HepG2 (cell line): ENCODE measurements around the gene CRIM1. TPM values are rescaled to one million over a fixed set of nuclear protein-coding genes. Genes with fewer than 3 reads are reported as not detected.

Experiments used
- ARNTL ChIP-seq: sonication (generic); formaldehyde crosslinking; IDR thresholded peaks from 2 replicates; pipeline ENCODE4 v1.4.0; 2020; ENCODE audit warnings: mild to moderate bottlenecking, missing genetic modification reagents
- CHD4 ChIP-seq: fragments of 200-600 bp; sonication (generic); IDR thresholded peaks from 2 replicates; pipeline ENCODE4 v1.7.0; 2017; ENCODE audit warnings: mild to moderate bottlenecking, low read length, borderline replicate concordance
- ELF1 ChIP-seq: sonication (generic); formaldehyde crosslinking; IDR thresholded peaks from 2 replicates; pipeline ENCODE4 v1.4.0; 2020; ENCODE audit warnings: missing genetic modification reagents
- FOXA1 ChIP-seq, 2 experiments: fragments of 450-650 bp in 1 of 2; sonication (generic) in 1 of 2; formaldehyde crosslinking in 1 of 2; IDR thresholded peaks; 2 replicates each; pipeline versions ENCODE4 v1.4.0 to v1.6.1; 2016 to 2020; ENCODE audit warnings: missing genetic modification reagents in 1 of 2
- HNRNPL ChIP-seq: fragments of 200-400 bp; formaldehyde crosslinking; IDR thresholded peaks from 2 replicates; pipeline ENCODE4 v1.6.1; 2017; ENCODE audit warnings: mild to moderate bottlenecking, low read depth, low read length
- KMT2A ChIP-seq: sonication (generic); formaldehyde crosslinking; IDR thresholded peaks from 2 replicates; pipeline ENCODE4 v1.4.0; 2020; ENCODE audit warnings: missing genetic modification reagents
- KMT2B ChIP-seq: IDR thresholded peaks from 2 replicates; pipeline ENCODE4 v1.6.1; 2016; ENCODE audit warnings: missing genetic modification reagents, missing compliant biosample characterization
- MAZ ChIP-seq, 2 experiments: sonication (generic) in 1 of 2; formaldehyde crosslinking in 1 of 2; IDR thresholded peaks; 2 replicates each; pipeline versions ENCODE4 v1.5.0 to v1.6.1; 2012 to 2020; ENCODE audit warnings: low read depth in 2 of 2, mild to moderate bottlenecking in 2 of 2, borderline replicate concordance in 1 of 2, improper control_type of control experiment in 1 of 2, low read length in 1 of 2, missing genetic modification reagents in 1 of 2, moderate library complexity in 1 of 2
- NFE2L2 ChIP-seq: fragments of 150-350 bp; IDR thresholded peaks from 2 replicates; pipeline ENCODE4 v1.6.1; 2014; ENCODE audit warnings: low read length
- NKX3-1 ChIP-seq: sonication (generic); formaldehyde crosslinking; IDR thresholded peaks from 2 replicates; pipeline ENCODE4 v1.5.0; 2020; ENCODE audit warnings: missing genetic modification reagents
- NR2F2 ChIP-seq: IDR thresholded peaks from 2 replicates; pipeline ENCODE4 v1.6.1; 2012; ENCODE audit warnings: low read depth, inconsistent platforms, borderline replicate concordance
- RELA ChIP-seq: sonication (generic); formaldehyde crosslinking; IDR thresholded peaks from 2 replicates; pipeline ENCODE4 v1.4.0; 2020; ENCODE audit warnings: missing genetic modification reagents
- RFX3 ChIP-seq: IDR thresholded peaks from 2 replicates; pipeline ENCODE4 v1.6.1; 2016; ENCODE audit warnings: missing biosample characterization, missing genetic modification reagents
- SMAD3 ChIP-seq: sonication (generic); formaldehyde crosslinking; IDR thresholded peaks from 2 replicates; pipeline ENCODE4 v1.4.0; 2020; ENCODE audit warnings: missing genetic modification reagents
- TCF7L2 ChIP-seq: IDR thresholded peaks from 2 replicates; pipeline ENCODE4 v1.6.1; 2011; ENCODE audit warnings: mild to moderate bottlenecking, low read depth, low read length, moderate library complexity
- ZFP37 ChIP-seq: sonication (generic); formaldehyde crosslinking; IDR thresholded peaks from 2 replicates; pipeline ENCODE4 v1.4.0; 2020; ENCODE audit warnings: missing genetic modification reagents, borderline replicate concordance
- ZFX ChIP-seq: sonication (generic); formaldehyde crosslinking; IDR thresholded peaks from 2 replicates; pipeline ENCODE4 v1.4.0; 2020; ENCODE audit warnings: mild to moderate bottlenecking, low read depth, missing genetic modification reagents, moderate library complexity
- ZMAT3 ChIP-seq: sonication (generic); formaldehyde crosslinking; conservative IDR thresholded peaks from 2 replicates; pipeline ENCODE4 v1.7.0; 2021; ENCODE audit warnings: missing genetic modification reagents
- ZNF205 ChIP-seq: IDR thresholded peaks from 2 replicates; pipeline ENCODE4 v1.6.1; 2018; ENCODE audit warnings: missing biosample characterization, missing genetic modification reagents
- ZNF225 ChIP-seq: sonication (generic); formaldehyde crosslinking; IDR thresholded peaks from 2 replicates; pipeline ENCODE4 v1.4.0; 2020; ENCODE audit warnings: mild to moderate bottlenecking, missing genetic modification reagents
- ZNF619 ChIP-seq: sonication (generic); formaldehyde crosslinking; IDR thresholded peaks from 2 replicates; pipeline ENCODE4 v1.4.0; 2020; ENCODE audit warnings: mild to moderate bottlenecking, missing genetic modification reagents
- ZNF629 ChIP-seq: sonication (generic); formaldehyde crosslinking; conservative IDR thresholded peaks from 2 replicates; pipeline ENCODE4 v1.5.0; 2020; ENCODE audit warnings: missing genetic modification reagents
- ZNF891 ChIP-seq: sonication (generic); formaldehyde crosslinking; IDR thresholded peaks from 2 replicates; pipeline ENCODE4 v1.5.0; 2020; ENCODE audit warnings: mild to moderate bottlenecking, missing genetic modification reagents
- polyA plus RNA-seq, 8 experiments: library from polyadenylated mRNA; depleted of rRNA in 3 of 8; stranded (reverse) in 7 of 8; unstranded in 1 of 8; fragments of >200 nt; fragmentation: Illumina TruSeq in 4 of 8; extraction: Trizol in 4 of 8; gene quantifications; 2 replicates each; pipeline versions ENCODE4 v1.2.1 to v1.2.3, GENCODE V29; 2011 to 2016; ENCODE audit warnings: low read depth in 4 of 8, missing spikeins in 1 of 8, mixed read lengths in 1 of 8; ENCODE audit not compliant: insufficient read depth in 1 of 8
- total RNA-seq, 5 experiments: library from RNA; depleted of rRNA; stranded (reverse); fragments of >200 nt; fragmentation: Illumina TruSeq; extraction: Trizol; gene quantifications; 2 replicates each; pipeline ENCODE4 v1.2.3, GENCODE V29; 2016; ENCODE audit warnings: low read depth in 1 of 5
- TF ChIP-seq, protein P1 (sequence below): sonication (generic); formaldehyde crosslinking; IDR thresholded peaks from 2 replicates; pipeline ENCODE4 v1.8.0; 2022; ENCODE audit warnings: mild to moderate bottlenecking, missing genetic modification reagents; ENCODE audit not compliant: insufficient replicate concordance
- TF ChIP-seq, protein P2 (sequence below): sonication (generic); formaldehyde crosslinking; IDR thresholded peaks from 2 replicates; pipeline ENCODE4 v1.4.0; 2020; ENCODE audit warnings: mild to moderate bottlenecking, missing genetic modification reagents, borderline replicate concordance
- TF ChIP-seq, protein P3 (sequence below): sonication (generic); IDR thresholded peaks from 2 replicates; pipeline ENCODE4 v1.6.1; 2016; ENCODE audit warnings: low read depth, borderline replicate concordance

The CRIM1 gene
- total and polyA plus RNA-seq, 2 of the 13 experiments (the other 11 are each of a cell fraction or from before 2014, with no cell fraction given): 39.1 to 69.9 TPM

DNA sequence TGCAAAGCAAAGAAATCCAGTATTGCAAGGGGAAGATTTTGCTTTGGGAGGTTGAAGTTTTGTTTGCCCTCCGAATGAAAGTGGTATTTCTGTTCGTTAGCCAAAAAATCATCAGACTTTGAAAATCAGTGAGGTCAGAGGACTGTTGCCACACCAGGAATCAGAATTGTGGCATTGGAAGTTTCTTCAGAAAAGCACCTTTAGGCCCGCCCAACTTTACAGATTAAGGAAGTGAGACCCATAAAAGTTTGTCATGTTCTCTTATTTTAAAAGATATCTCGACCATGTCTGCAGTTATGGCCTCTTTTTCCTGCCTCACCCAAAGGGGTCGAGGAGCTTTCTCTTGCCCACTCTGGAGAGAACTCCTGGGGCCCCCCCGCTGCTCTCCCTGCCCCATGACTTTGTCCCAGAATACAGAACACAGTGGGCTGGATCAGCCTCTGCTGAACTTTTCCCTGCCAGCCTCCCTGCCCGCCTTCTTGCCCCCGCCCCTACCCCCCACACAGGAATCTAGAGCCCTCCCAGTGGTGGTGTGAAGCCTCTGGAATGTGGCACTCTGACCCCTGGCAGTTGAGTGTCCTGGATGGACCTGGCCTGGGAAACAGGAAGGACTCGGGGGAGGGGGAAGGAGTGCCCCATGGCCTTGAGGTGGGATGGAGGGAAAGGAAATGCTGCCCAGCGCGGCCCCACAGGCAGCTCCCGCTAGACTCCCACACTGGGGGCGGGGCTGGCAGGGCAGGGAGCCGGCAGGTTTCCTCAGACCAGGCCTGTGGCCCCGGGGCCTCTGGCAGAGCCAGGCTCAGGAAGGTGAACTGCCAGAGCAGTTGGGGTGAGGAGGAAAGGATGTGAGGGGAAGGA is 25.3 kb downstream of the CRIM1 start (continued):
- peak; percentile 82 for TF ChIP-seq KMT2A (CRISPR knock-in tag)
- TF ChIP-seq, protein P1, sequence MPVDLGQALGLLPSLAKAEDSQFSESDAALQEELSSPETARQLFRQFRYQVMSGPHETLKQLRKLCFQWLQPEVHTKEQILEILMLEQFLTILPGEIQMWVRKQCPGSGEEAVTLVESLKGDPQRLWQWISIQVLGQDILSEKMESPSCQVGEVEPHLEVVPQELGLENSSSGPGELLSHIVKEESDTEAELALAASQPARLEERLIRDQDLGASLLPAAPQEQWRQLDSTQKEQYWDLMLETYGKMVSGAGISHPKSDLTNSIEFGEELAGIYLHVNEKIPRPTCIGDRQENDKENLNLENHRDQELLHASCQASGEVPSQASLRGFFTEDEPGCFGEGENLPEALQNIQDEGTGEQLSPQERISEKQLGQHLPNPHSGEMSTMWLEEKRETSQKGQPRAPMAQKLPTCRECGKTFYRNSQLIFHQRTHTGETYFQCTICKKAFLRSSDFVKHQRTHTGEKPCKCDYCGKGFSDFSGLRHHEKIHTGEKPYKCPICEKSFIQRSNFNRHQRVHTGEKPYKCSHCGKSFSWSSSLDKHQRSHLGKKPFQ: peak; percentile 100
- TF ChIP-seq RFX3 (CRISPR knock-in tag): no peak
- peak; percentile 92 for TF ChIP-seq HNRNPL
- no peak for TF ChIP-seq TCF7L2
- TF ChIP-seq ZNF225 (CRISPR knock-in tag): 0 out of 2 replicates have a peak, but pooled peaks have one; percentile 70
- TF ChIP-seq, protein P2, sequence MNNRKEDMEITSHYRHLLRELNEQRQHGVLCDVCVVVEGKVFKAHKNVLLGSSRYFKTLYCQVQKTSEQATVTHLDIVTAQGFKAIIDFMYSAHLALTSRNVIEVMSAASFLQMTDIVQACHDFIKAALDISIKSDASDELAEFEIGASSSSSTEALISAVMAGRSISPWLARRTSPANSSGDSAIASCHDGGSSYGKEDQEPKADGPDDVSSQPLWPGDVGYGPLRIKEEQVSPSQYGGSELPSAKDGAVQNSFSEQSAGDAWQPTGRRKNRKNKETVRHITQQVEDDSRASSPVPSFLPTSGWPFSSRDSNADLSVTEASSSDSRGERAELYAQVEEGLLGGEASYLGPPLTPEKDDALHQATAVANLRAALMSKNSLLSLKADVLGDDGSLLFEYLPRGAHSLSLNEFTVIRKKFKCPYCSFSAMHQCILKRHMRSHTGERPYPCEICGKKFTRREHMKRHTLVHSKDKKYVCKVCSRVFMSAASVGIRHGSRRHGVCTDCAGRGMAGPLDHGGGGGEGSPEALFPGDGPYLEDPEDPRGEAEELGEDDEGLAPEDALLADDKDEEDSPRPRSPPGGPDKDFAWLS (CRISPR knock-in tag): peak; percentile 94; the same call in 1 of the 2 replicates
- peak; percentile 82 for TF ChIP-seq ARNTL (CRISPR knock-in tag)
- peak; percentile 39; the same call in 1 of the 2 replicates for TF ChIP-seq RELA
- 0 out of 2 replicates have a peak, but pooled peaks have one; percentile 33 for TF ChIP-seq ZNF629
- TF ChIP-seq ZNF619 (CRISPR knock-in tag): peak; percentile 97
- TF ChIP-seq CHD4: no peak; the same call in 1 of the 2 replicates
- TF ChIP-seq ZFP37: peak; percentile 55; the same call in 1 of the 2 replicates
- TF ChIP-seq KMT2B (CRISPR knock-in tag): peak; percentile 45; the same call in 1 of the 2 replicates
- TF ChIP-seq, protein P3, sequence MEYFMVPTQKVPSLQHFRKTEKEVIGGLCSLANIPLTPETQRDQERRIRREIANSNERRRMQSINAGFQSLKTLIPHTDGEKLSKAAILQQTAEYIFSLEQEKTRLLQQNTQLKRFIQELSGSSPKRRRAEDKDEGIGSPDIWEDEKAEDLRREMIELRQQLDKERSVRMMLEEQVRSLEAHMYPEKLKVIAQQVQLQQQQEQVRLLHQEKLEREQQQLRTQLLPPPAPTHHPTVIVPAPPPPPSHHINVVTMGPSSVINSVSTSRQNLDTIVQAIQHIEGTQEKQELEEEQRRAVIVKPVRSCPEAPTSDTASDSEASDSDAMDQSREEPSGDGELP: peak; percentile 79
- TF ChIP-seq NFE2L2: no peak
- TF ChIP-seq NKX3-1 (CRISPR knock-in tag): peak; percentile 61; the same call in 1 of the 2 replicates
- peak; percentile 97 for TF ChIP-seq MAZ (IDR thresholded peaks at IDR 0.05; ENCODE audit: borderline replicate concordance, low read depth, low read length)
- peak; percentile 99 for TF ChIP-seq MAZ (CRISPR knock-in tag; IDR thresholded peaks at IDR 0.05; ENCODE audit: low read depth)
- TF ChIP-seq ZNF891 (CRISPR knock-in tag): peak; percentile 34; the same call in 1 of the 2 replicates
- peak; percentile 64; the same call in 1 of the 2 replicates for TF ChIP-seq SMAD3
- TF ChIP-seq ZFX (CRISPR knock-in tag): peak; percentile 79
- TF ChIP-seq ZMAT3 (CRISPR knock-in tag): peak; percentile 80; the same call in 1 of the 2 replicates
- TF ChIP-seq NR2F2: peak; percentile 96
- no peak for TF ChIP-seq FOXA1 (IDR thresholded peaks at IDR 0.05)
- TF ChIP-seq FOXA1 (CRISPR knock-in tag; IDR thresholded peaks at IDR 0.05): peak; percentile 62; the same call in 1 of the 2 replicates
- peak; percentile 88 for TF ChIP-seq ZNF205 (CRISPR knock-in tag)
- TF ChIP-seq ELF1 (CRISPR knock-in tag): peak; percentile 87
